H1 (cell line): ENCODE results near the gene CLN5. TPM values are rescaled to one million over a fixed set of nuclear protein-coding genes. Genes with fewer than 3 reads are reported as not detected.
A peak's percentile ranks its signal among the peaks of the same experiment; 100 is the strongest.

ENCODE experiments used
- CTCF ChIA-PET: fragments of 300-600 bp; sonication (Branson Sonifier 250); formaldehyde crosslinking; loops from one replicate; lab custom pipeline; 2021; ENCODE audit not compliant: partially characterized antibody; lab: Charles Lee
- POLR2A ChIA-PET: fragments of 300-600 bp; sonication (Branson Sonifier 250); formaldehyde crosslinking; loops from one replicate; lab custom pipeline; 2021; ENCODE audit warnings: inconsistent platforms; ENCODE audit not compliant: partially characterized antibody; lab: Charles Lee
- DNase-seq, 2 experiments: peaks; one replicate each; pipeline versions ENCODE4 v3.0.0 to v3.0.0-alpha.2; 2010 to 2022; ENCODE audit warnings: low spot score in 2 of 2, low read depth in 1 of 2, mixed read lengths in 1 of 2
- FAIRE-seq: peaks from 2 replicates; lab custom pipeline; 2011; peaks lifted over from hg19 to GRCh38; lab: Jason Lieb, UNC
- H2AFZ ChIP-seq: 2 replicates; pipeline ENCODE4 v1.8.1; 2012; ENCODE audit warnings: low read length, inconsistent platforms
- H2AK5ac ChIP-seq: 2 replicates; pipeline ENCODE4 v1.6.1; 2013; ENCODE audit warnings: low read depth, low read length
- H2BK120ac ChIP-seq: replicated peaks from 2 replicates; pipeline ENCODE3; 2013; ENCODE audit warnings: low read depth, low read length, inconsistent platforms
- H2BK12ac ChIP-seq: 2 replicates; pipeline ENCODE4 v1.6.1; 2013; ENCODE audit warnings: low read depth, low read length
- H2BK15ac ChIP-seq: 2 replicates; pipeline ENCODE4 v1.6.1; 2013; ENCODE audit warnings: low read length
- H2BK20ac ChIP-seq: 2 replicates; pipeline ENCODE4 v1.6.1; 2013; ENCODE audit warnings: low read length
- H2BK5ac ChIP-seq: 2 replicates; pipeline ENCODE4 v1.6.1; 2013; ENCODE audit warnings: low read depth, low read length
- H3K14ac ChIP-seq: 2 replicates; pipeline ENCODE4 v1.6.1; 2013; ENCODE audit warnings: inconsistent platforms; ENCODE audit not compliant: insufficient read length
- H3K18ac ChIP-seq: 2 replicates; pipeline ENCODE4 v1.6.1; 2013; ENCODE audit warnings: low read length; ENCODE audit errors: extremely low read depth
- H3K23ac ChIP-seq: 2 replicates; pipeline ENCODE4 v1.6.1; 2013; ENCODE audit warnings: inconsistent platforms; ENCODE audit not compliant: insufficient read length
- H3K23me2 ChIP-seq: 2 replicates; pipeline ENCODE4 v1.6.1; 2013; ENCODE audit warnings: low read depth, low read length
- H3K27ac ChIP-seq: 2 replicates; pipeline ENCODE4 v1.6.1; 2011; ENCODE audit warnings: low read depth, low read length, inconsistent platforms
- H3K27me3 ChIP-seq, 4 experiments: replicated peaks in 1 of 4; 1 replicate in 1 of 4; 2 replicates in 3 of 4; pipeline versions ENCODE4 v1.6.1 to v1.8.1; 2011 to 2013; ENCODE audit warnings: low read length in 3 of 4, mild to moderate bottlenecking in 3 of 4, inconsistent platforms in 2 of 4, mixed read lengths in 2 of 4, moderate library complexity in 1 of 4; ENCODE audit not compliant: control insufficient read depth in 3 of 4, insufficient read depth in 3 of 4; ENCODE audit errors: extremely low read depth in 1 of 4
- H3K36me3 ChIP-seq, 4 experiments: 2 replicates each; pipeline versions ENCODE4 v1.6.1 to v1.8.1; 2011 to 2013; ENCODE audit warnings: mild to moderate bottlenecking in 4 of 4, low read length in 3 of 4, moderate library complexity in 2 of 4, control low read depth in 1 of 4, inconsistent platforms in 1 of 4; ENCODE audit not compliant: insufficient read depth in 4 of 4, control insufficient read depth in 2 of 4
- H3K4ac ChIP-seq: replicated peaks from 2 replicates; pipeline ENCODE3; 2013; ENCODE audit warnings: low read length, low read depth, mixed read lengths, inconsistent platforms; ENCODE audit not compliant: insufficient read length
- H3K4me1 ChIP-seq, 4 experiments: replicated peaks in 1 of 4; 1 replicate in 1 of 4; 2 replicates in 3 of 4; pipeline versions ENCODE4 v1.6.1 to v1.8.1; 2011 to 2013; ENCODE audit warnings: low read length in 3 of 4, inconsistent platforms in 2 of 4, mixed read lengths in 1 of 4; ENCODE audit not compliant: insufficient read depth in 4 of 4, control insufficient read depth in 3 of 4
- H3K4me2 ChIP-seq, 2 experiments: 2 replicates each; pipeline versions ENCODE4 v1.6.1 to v1.8.1; 2011 to 2013; ENCODE audit warnings: low read depth in 2 of 2, low read length in 2 of 2, control low read depth in 1 of 2, inconsistent platforms in 1 of 2, mild to moderate bottlenecking in 1 of 2; ENCODE audit not compliant: insufficient read depth in 1 of 2
- H3K4me3 ChIP-seq, 4 experiments: fragments of 200-600, 300-600 bp in 1 of 4; sonication (generic), shearing (Covaris generic), sonication (Bioruptor Twin) in 1 of 4; 2 replicates each; pipeline versions ENCODE4 v1.5.1 to v1.8.1; 2011 to 2016; ENCODE audit warnings: low read length in 4 of 4, low read depth in 3 of 4, control low read depth in 2 of 4, inconsistent platforms in 2 of 4, mild to moderate bottlenecking in 2 of 4, mixed read lengths in 1 of 4, moderate library complexity in 1 of 4; ENCODE audit not compliant: insufficient read depth in 2 of 4; ENCODE audit errors: extremely low read depth in 1 of 4
- H3K56ac ChIP-seq: replicated peaks from 2 replicates; pipeline ENCODE3; 2013; ENCODE audit warnings: low read depth, mild to moderate bottlenecking, mixed read lengths, low read length, inconsistent platforms; ENCODE audit not compliant: insufficient read length
- H3K79me1 ChIP-seq: 2 replicates; pipeline ENCODE4 v1.6.1; 2013; ENCODE audit warnings: low read depth, low read length, control low read depth
- H3K79me2 ChIP-seq, 2 experiments: 2 replicates each; pipeline versions ENCODE4 v1.6.1 to v1.8.1; 2012 to 2013; ENCODE audit warnings: low read length in 2 of 2, mild to moderate bottlenecking in 2 of 2, inconsistent platforms in 1 of 2; ENCODE audit not compliant: insufficient read depth in 2 of 2, control insufficient read depth in 1 of 2
- H3K9ac ChIP-seq, 4 experiments: replicated peaks in 1 of 4; 1 replicate in 1 of 4; 2 replicates in 3 of 4; pipeline versions ENCODE4 v1.6.1 to v1.8.1; 2011 to 2013; ENCODE audit warnings: low read depth in 3 of 4, low read length in 3 of 4, control low read depth in 2 of 4, mild to moderate bottlenecking in 2 of 4, moderate library complexity in 2 of 4, inconsistent platforms in 1 of 4; ENCODE audit errors: extremely low read depth in 1 of 4
- H3K9me3 ChIP-seq, 2 experiments: 2 replicates each; pipeline versions ENCODE4 v1.6.1 to v1.8.1; 2012 to 2013; ENCODE audit warnings: mild to moderate bottlenecking in 2 of 2, moderate library complexity in 2 of 2, control low read depth in 1 of 2, inconsistent platforms in 1 of 2, low read depth in 1 of 2, low read length in 1 of 2, mixed read lengths in 1 of 2; ENCODE audit not compliant: insufficient read depth in 2 of 2
- H4K20me1 ChIP-seq, 2 experiments: replicated peaks in 1 of 2; 2 replicates each; pipeline versions ENCODE3 to v1.8.1; 2011 to 2013; ENCODE audit warnings: inconsistent platforms in 2 of 2, low read length in 2 of 2, mild to moderate bottlenecking in 1 of 2; ENCODE audit not compliant: insufficient read depth in 2 of 2, control insufficient read depth in 1 of 2
- H4K5ac ChIP-seq: 2 replicates; pipeline ENCODE4 v1.6.1; 2013; ENCODE audit warnings: low read length, low read depth, mixed read lengths, inconsistent platforms; ENCODE audit not compliant: insufficient read length
- H4K8ac ChIP-seq: 2 replicates; pipeline ENCODE4 v1.8.0; 2013; ENCODE audit warnings: mild to moderate bottlenecking, moderate library complexity, low read length, inconsistent platforms; ENCODE audit not compliant: insufficient read depth; ENCODE audit errors: extremely low read depth
- H4K91ac ChIP-seq: replicated peaks from 2 replicates; pipeline ENCODE3; 2013; ENCODE audit warnings: low read length, mixed read lengths, inconsistent platforms; ENCODE audit not compliant: insufficient read length
- ASH2L ChIP-seq: fragments of 200-600, 300-600 bp; sonication (generic); IDR thresholded peaks from one replicate; pipeline ENCODE4 v1.7.1; 2017; ENCODE audit warnings: low read length
- BCL11A ChIP-seq, 2 experiments: IDR thresholded peaks; one replicate each; pipeline ENCODE4 v1.6.1; 2011; ENCODE audit warnings: low read depth in 2 of 2, low read length in 2 of 2, mild to moderate bottlenecking in 2 of 2
- JUND ChIP-seq: IDR thresholded peaks from 2 replicates; pipeline ENCODE4 v1.6.1; 2011; ENCODE audit warnings: mild to moderate bottlenecking, improper control_type of control experiment, low read length
- RXRA ChIP-seq: IDR thresholded peaks from 2 replicates; pipeline ENCODE4 v1.6.1; 2011; ENCODE audit warnings: low read depth, mild to moderate bottlenecking, low read length, moderate library complexity; ENCODE audit not compliant: insufficient read depth
- SAP30 ChIP-seq: fragments of 300-600 bp; sonication (generic); IDR thresholded peaks from 2 replicates; pipeline ENCODE4 v1.7.1; 2012; ENCODE audit warnings: low read length, moderate library complexity, mild to moderate bottlenecking, inconsistent platforms; ENCODE audit not compliant: insufficient read depth, insufficient replicate concordance
- WGBS, 2 experiments: shearing (Covaris generic) in 1 of 2; methylation state at CpG; one replicate each; pipeline versions ENCODE4 v1.1.6 to v1.1.7; 2013 to 2015; ENCODE audit warnings: low lambda C conversion rate in 2 of 2, mixed read lengths in 2 of 2, inconsistent platforms in 1 of 2, low coverage in 1 of 2, missing lambda C conversion rate in 1 of 2; ENCODE audit not compliant: insufficient replicate concordance in 2 of 2, insufficient coverage in 1 of 2, insufficient read length in 1 of 2; ENCODE audit errors: extremely low coverage in 1 of 2, missing lambda C conversion rate in 1 of 2; 5-methylcytosine and 5-hydroxymethylcytosine counted together
- polyA plus RNA-seq, 7 experiments: library from polyadenylated mRNA; depleted of rRNA in 3 of 7; stranded (reverse) in 5 of 7; unstranded in 2 of 7; fragments of >200 nt in 5 of 7; fragments of 200-250 nt in 2 of 7; gene quantifications; 1 replicate in 5 of 7; 2 replicates in 1 of 7; 4 replicates in 1 of 7; pipeline versions ENCODE4 v1.2.1 to v1.2.3, GENCODE V29; 2011 to 2013; ENCODE audit warnings: missing spikeins in 2 of 7, mixed read lengths in 2 of 7
- total RNA-seq: library from RNA; stranded (reverse); fragmentation: NEBNext Ultra II Directional; extraction: Animal tissue kit (Norgen Biotek cat#: 25700); gene quantifications from 2 replicates; pipeline ENCODE4 v1.2.1, GENCODE V29; 2021

The CLN5 gene
- total and polyA plus RNA-seq, 2 of the 8 experiments (the other 6 are each of a cell fraction or from before 2014, with no cell fraction given), result 5.3 to 10.1 TPM

GRCh38 chr13:76968041-76968440 lies 23.8 kb upstream of the CLN5 start:
- H2BK12ac ChIP-seq, result no peak overlapping the region
- H3K4me1 ChIP-seq, result peaks cover 0 to 2% (median 0%) of the 10 kb centered on the region in 4 experiments; a peak in 1 of 7 replicates
- 95% methylated on average over 6 of the region's 6 CpGs; no CpG with 5 or more reads in 1 of the 2 experiments for WGBS, 2 experiments
- no peak overlapping the region for H4K91ac ChIP-seq
- H4K8ac ChIP-seq, result peak overlapping the region; percentile 20; the same call in 1 of the 2 replicates
- CTCF ChIA-PET, result interaction anchor here (0.8 to 6.9 kb wide), 4 partner anchors 8 to 22 kb away, joined by 3 to 38 read pairs (median 6); no protein-coding TSS in a partner anchor
- no peak overlapping the region for H3K18ac ChIP-seq
- no peak overlapping the region for H2BK120ac ChIP-seq
- H3K23ac ChIP-seq, result no peak overlapping the region
- no peaks in the 10 kb centered on the region for H3K23me2 ChIP-seq
- no peak overlapping the region for H3K14ac ChIP-seq
- H3K36me3 ChIP-seq, result no peaks in the 10 kb centered on the region
- H2BK20ac ChIP-seq, result no peak overlapping the region
- 0 out of 2 replicates have a peak overlapping the region, but pooled peaks have one; percentile 39 for H2AK5ac ChIP-seq
- DNase-seq (no peak), FAIRE-seq (no peak)
- H3K79me1 ChIP-seq, result no peaks in the 10 kb centered on the region
- no peak overlapping the region for H2BK15ac ChIP-seq
- POLR2A ChIA-PET, result no interaction called here
- no peak overlapping the region for H4K5ac ChIP-seq
- no peaks in the 10 kb centered on the region for H3K79me2 ChIP-seq
- no peak overlapping the region for H3K4me2 ChIP-seq
- no peak overlapping the region for H2BK5ac ChIP-seq
- no peaks in the 10 kb centered on the region for H3K27me3 ChIP-seq
- H3K4ac ChIP-seq, result no peak overlapping the region
- H4K20me1 ChIP-seq, result no peaks in the 10 kb centered on the region
- H3K56ac ChIP-seq, result no peak overlapping the region
- no peaks in the 10 kb centered on the region for H3K9me3 ChIP-seq
- H3K9ac ChIP-seq, result no peak overlapping the region
- H2AFZ ChIP-seq, result no peak overlapping the region
- H3K27ac ChIP-seq, result no peak overlapping the region
- H3K4me3 ChIP-seq, result no peak overlapping the region
- TF ChIP-seq RXRA, result no peak
- TF ChIP-seq JUND, result no peak
- no peak for TF ChIP-seq SAP30
- no peak for TF ChIP-seq BCL11A (IDR thresholded peaks at IDR 0.05; ENCODE audit: low read depth in 2 of 2, low read length in 2 of 2)
- TF ChIP-seq ASH2L, result no peak
